HEK293 (cell line): ENCODE measurements around the gene LYVE1.

Source experiments
- OSR2 ChIP-seq: fragments of 450-650 bp; formaldehyde crosslinking; IDR thresholded peaks from 2 replicates; pipeline ENCODE4 v1.5.1; 2016; ENCODE audit warnings: missing biosample characterization, missing genetic modification characterization
- SALL2 ChIP-seq: fragments of 450-650 bp; formaldehyde crosslinking; IDR thresholded peaks from 2 replicates; pipeline ENCODE4 v1.5.0; 2017; ENCODE audit warnings: missing biosample characterization, mild to moderate bottlenecking, missing genetic modification characterization, borderline replicate concordance
- TRIM28 ChIP-seq: IDR thresholded peaks from 2 replicates; pipeline ENCODE4 v1.6.1; 2011; ENCODE audit warnings: low read length, control low read depth, borderline replicate concordance
- ZFP37 ChIP-seq: fragments of 450-650 bp; formaldehyde crosslinking; IDR thresholded peaks from 2 replicates; pipeline ENCODE4 v1.5.1; 2016; ENCODE audit warnings: missing biosample characterization, missing genetic modification characterization
- ZNF24 ChIP-seq: fragments of 450-650 bp; formaldehyde crosslinking; IDR thresholded peaks from 2 replicates; pipeline ENCODE4 v1.5.1; 2016; ENCODE audit warnings: missing biosample characterization, missing genetic modification characterization
- ZNF274 ChIP-seq, 2 experiments: fragments of 200-500 bp in 1 of 2; fragments of 450-650 bp in 1 of 2; sonication (Bioruptor generic) in 1 of 2; formaldehyde crosslinking in 1 of 2; IDR thresholded peaks; 2 replicates each; pipeline versions ENCODE4 v1.5.1 to v1.6.1; 2014 to 2016; ENCODE audit warnings: borderline replicate concordance in 1 of 2, inconsistent platforms in 1 of 2, low read length in 1 of 2, missing biosample characterization in 1 of 2, missing genetic modification characterization in 1 of 2
- ZNF335 ChIP-seq: fragments of 450-650 bp; formaldehyde crosslinking; conservative IDR thresholded peaks from 2 replicates; pipeline ENCODE4 v1.5.1; 2016; ENCODE audit warnings: missing biosample characterization, missing genetic modification characterization
- ZNF510 ChIP-seq: fragments of 450-650 bp; formaldehyde crosslinking; IDR thresholded peaks from 2 replicates; pipeline ENCODE4 v1.5.1; 2018; ENCODE audit warnings: mild to moderate bottlenecking, missing genetic modification characterization, missing biosample characterization; ENCODE audit not compliant: insufficient replicate concordance
- ZNF596 ChIP-seq: fragments of 450-650 bp; IDR thresholded peaks from 2 replicates; pipeline ENCODE4 v1.5.0; 2018; ENCODE audit warnings: missing biosample characterization, mild to moderate bottlenecking, missing genetic modification characterization, moderate library complexity
- TF ChIP-seq, protein P1 (sequence below): fragments of 450-650 bp; formaldehyde crosslinking; optimal IDR thresholded peaks from 2 replicates; pipeline ENCODE3; 2016; ENCODE audit warnings: missing biosample characterization, mild to moderate bottlenecking, missing genetic modification characterization
- TF ChIP-seq, protein P2 (sequence below): fragments of 450-650 bp; formaldehyde crosslinking; IDR thresholded peaks from 2 replicates; pipeline ENCODE4 v1.5.1; 2016; ENCODE audit warnings: missing biosample characterization, missing genetic modification characterization
- TF ChIP-seq, protein P3 (sequence below): fragments of 450-650 bp; formaldehyde crosslinking; IDR thresholded peaks from 2 replicates; pipeline ENCODE4; 2016; ENCODE audit warnings: missing biosample characterization, missing genetic modification characterization
- TF ChIP-seq, protein P4 (sequence below): fragments of 450-650 bp; formaldehyde crosslinking; IDR thresholded peaks from 2 replicates; pipeline ENCODE4 v1.5.1; 2016; ENCODE audit warnings: missing biosample characterization, missing genetic modification characterization, low read depth

DNA sequence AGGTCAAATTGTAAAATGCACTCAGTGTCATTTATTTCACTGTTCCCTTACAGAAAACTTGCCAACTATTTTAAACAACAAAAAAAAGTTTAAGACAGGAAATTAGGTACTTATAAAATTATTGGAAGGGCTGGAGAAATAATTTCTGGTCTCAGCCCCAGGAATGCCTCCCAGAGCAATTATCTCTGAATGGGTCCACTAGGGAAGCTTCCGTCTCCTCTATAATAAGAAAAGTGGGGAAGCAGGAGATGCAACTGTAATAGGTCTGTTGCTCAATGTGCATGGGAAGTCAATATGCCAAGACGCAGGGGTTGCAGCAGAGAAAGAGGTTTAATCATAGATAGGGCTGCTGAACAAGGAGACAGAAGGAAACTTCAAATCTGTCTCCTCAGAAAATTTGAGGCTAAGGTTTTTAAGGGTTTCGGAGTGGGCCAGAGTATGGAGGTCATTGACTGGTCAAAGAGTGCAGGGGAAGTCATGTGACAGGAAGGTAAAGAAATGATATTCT, 16.6 kb downstream of the LYVE1 start:
- TF ChIP-seq OSR2 (tag by site-specific recombination) (no peak), ZNF510 (tag by site-specific recombination) (no peak), ZNF335 (tag by site-specific recombination) (no peak), TRIM28 (no peak), ZNF596 (tag by site-specific recombination) (no peak), SALL2 (tag by site-specific recombination) (no peak), ZNF274 (IDR thresholded peaks at IDR 0.05; ENCODE audit: low read length) (no peak), ZNF274 (tag by site-specific recombination; IDR thresholded peaks at IDR 0.05; ENCODE audit: borderline replicate concordance) (no peak), ZFP37 (tag by site-specific recombination) (no peak), ZNF24 (tag by site-specific recombination) (no peak)
- TF ChIP-seq, protein P1, sequence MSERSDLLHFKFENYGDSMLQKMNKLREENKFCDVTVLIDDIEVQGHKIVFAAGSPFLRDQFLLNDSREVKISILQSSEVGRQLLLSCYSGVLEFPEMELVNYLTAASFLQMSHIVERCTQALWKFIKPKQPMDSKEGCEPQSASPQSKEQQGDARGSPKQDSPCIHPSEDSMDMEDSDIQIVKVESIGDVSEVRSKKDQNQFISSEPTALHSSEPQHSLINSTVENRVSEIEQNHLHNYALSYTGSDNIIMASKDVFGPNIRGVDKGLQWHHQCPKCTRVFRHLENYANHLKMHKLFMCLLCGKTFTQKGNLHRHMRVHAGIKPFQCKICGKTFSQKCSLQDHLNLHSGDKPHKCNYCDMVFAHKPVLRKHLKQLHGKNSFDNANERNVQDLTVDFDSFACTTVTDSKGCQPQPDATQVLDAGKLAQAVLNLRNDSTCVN (tag by site-specific recombination) = no peak
- TF ChIP-seq, protein P2, sequence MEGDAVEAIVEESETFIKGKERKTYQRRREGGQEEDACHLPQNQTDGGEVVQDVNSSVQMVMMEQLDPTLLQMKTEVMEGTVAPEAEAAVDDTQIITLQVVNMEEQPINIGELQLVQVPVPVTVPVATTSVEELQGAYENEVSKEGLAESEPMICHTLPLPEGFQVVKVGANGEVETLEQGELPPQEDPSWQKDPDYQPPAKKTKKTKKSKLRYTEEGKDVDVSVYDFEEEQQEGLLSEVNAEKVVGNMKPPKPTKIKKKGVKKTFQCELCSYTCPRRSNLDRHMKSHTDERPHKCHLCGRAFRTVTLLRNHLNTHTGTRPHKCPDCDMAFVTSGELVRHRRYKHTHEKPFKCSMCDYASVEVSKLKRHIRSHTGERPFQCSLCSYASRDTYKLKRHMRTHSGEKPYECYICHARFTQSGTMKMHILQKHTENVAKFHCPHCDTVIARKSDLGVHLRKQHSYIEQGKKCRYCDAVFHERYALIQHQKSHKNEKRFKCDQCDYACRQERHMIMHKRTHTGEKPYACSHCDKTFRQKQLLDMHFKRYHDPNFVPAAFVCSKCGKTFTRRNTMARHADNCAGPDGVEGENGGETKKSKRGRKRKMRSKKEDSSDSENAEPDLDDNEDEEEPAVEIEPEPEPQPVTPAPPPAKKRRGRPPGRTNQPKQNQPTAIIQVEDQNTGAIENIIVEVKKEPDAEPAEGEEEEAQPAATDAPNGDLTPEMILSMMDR (tag by site-specific recombination) = no peak
- TF ChIP-seq, protein P3, sequence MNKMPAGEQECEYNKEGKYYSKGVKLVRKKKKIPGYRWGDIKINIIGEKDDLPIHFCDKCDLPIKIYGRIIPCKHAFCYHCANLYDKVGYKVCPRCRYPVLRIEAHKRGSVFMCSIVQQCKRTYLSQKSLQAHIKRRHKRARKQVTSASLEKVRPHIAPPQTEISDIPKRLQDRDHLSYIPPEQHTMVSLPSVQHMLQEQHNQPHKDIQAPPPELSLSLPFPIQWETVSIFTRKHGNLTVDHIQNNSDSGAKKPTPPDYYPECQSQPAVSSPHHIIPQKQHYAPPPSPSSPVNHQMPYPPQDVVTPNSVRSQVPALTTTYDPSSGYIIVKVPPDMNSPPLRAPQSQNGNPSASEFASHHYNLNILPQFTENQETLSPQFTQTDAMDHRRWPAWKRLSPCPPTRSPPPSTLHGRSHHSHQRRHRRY (tag by site-specific recombination) = no peak
- TF ChIP-seq, protein P4, sequence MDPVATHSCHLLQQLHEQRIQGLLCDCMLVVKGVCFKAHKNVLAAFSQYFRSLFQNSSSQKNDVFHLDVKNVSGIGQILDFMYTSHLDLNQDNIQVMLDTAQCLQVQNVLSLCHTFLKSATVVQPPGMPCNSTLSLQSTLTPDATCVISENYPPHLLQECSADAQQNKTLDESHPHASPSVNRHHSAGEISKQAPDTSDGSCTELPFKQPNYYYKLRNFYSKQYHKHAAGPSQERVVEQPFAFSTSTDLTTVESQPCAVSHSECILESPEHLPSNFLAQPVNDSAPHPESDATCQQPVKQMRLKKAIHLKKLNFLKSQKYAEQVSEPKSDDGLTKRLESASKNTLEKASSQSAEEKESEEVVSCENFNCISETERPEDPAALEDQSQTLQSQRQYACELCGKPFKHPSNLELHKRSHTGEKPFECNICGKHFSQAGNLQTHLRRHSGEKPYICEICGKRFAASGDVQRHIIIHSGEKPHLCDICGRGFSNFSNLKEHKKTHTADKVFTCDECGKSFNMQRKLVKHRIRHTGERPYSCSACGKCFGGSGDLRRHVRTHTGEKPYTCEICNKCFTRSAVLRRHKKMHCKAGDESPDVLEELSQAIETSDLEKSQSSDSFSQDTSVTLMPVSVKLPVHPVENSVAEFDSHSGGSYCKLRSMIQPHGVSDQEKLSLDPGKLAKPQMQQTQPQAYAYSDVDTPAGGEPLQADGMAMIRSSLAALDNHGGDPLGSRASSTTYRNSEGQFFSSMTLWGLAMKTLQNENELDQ = no peak
